Naive thymus-derived CD4-positive, alpha-beta T cell (primary cell): ENCODE measurements around the gene HRG. TPM values are rescaled to one million over a fixed set of nuclear protein-coding genes. Genes with fewer than 3 reads are reported as not detected.

Source experiments
- polyA plus RNA-seq, 2 donors: library from polyadenylated mRNA; unstranded; fragments of 300-500 nt; fragmentation: Illumina TruSeq; gene quantifications; one replicate each; pipeline ENCODE4 v1.2.3, GENCODE V29; 2021
- total RNA-seq, 6 experiments: library from RNA in 5 of 6; stranded (reverse) in 5 of 6; gene quantifications; 1 replicate in 5 of 6; 2 replicates in 1 of 6; pipeline ENCODE4 v1.2.3 and lab custom pipeline; 2021 to 2026

Gene HRG
- total and polyA plus RNA-seq, 7 experiments from 2014 or later, result not detected

Other genes starting within 250 kb of the HRG start
- gene CRYGS, start 121.6 kb upstream of the HRG start, total RNA-seq, result 10 to 100 TPM in 2 of 5 experiments, 1 to 10 TPM in 3; 3.1 to 13.9 (median 4.9) TPM
- under 1 TPM in 1 of 2 donors, not detected in 1; 0.26 TPM for gene CRYGS, start 121.6 kb upstream of the HRG start, polyA plus RNA-seq
- 10 to 100 TPM; 11.3 to 20.3 (median 15.8) TPM for gene TBCCD1, start 98.7 kb upstream of the HRG start, total RNA-seq
- 10 to 100 TPM; 13.8 to 21.1 TPM for gene TBCCD1, start 98.7 kb upstream of the HRG start, polyA plus RNA-seq
- gene DNAJB11, start 95.3 kb upstream of the HRG start, total RNA-seq, result 10 to 100 TPM; 29.9 to 75.2 (median 63.1) TPM
- gene DNAJB11, start 95.3 kb upstream of the HRG start, polyA plus RNA-seq, result 10 to 100 TPM; 27.4 to 28.5 TPM
- gene AHSG, start 53.0 kb upstream of the HRG start, total RNA-seq, result not detected
- not detected for gene AHSG, start 53.0 kb upstream of the HRG start, polyA plus RNA-seq
- not detected for gene FETUB, start 25.6 kb upstream of the HRG start, total RNA-seq
- gene FETUB, start 25.6 kb upstream of the HRG start, polyA plus RNA-seq, result not detected
- gene KNG1, start 51.3 kb downstream of the HRG start, total RNA-seq, result not detected
- not detected for gene KNG1, start 51.3 kb downstream of the HRG start, polyA plus RNA-seq
- gene EIF4A2, start 117.6 kb downstream of the HRG start, total RNA-seq, result 100 to 1,000 TPM; 401 to 804 (median 650) TPM
- gene EIF4A2, start 117.6 kb downstream of the HRG start, polyA plus RNA-seq, result 100 to 1,000 TPM; 237 to 329 TPM
- gene RFC4, start 140.5 kb downstream of the HRG start, total RNA-seq, result 10 to 100 TPM in 4 of 5 experiments, 1 to 10 TPM in 1; 8.7 to 71.6 (median 22.1) TPM
- 10 to 100 TPM; 22.5 to 28.1 TPM for gene RFC4, start 140.5 kb downstream of the HRG start, polyA plus RNA-seq
- gene ADIPOQ, start 176.7 kb downstream of the HRG start, total RNA-seq, result not detected
- gene ADIPOQ, start 176.7 kb downstream of the HRG start, polyA plus RNA-seq, result not detected